ENCODE data around the gene PLA2G4B.

The PLA2G4B gene

GRCh38 chr15:41838400-41838897 lies at the start of gene PLA2G4B:
Gene PLA2G4B, plus strand, starts transcription at chr15:41838847. Its CDS starts 67 bp downstream, at chr15:41838914.
- no peak for DNase-seq

- DNase-seq: no peak
Observed at GRCh38 chr15:41789236-41789635, 49.4 kb upstream of the PLA2G4B start.

GRCh38 chr15:41789662-41790061 lies 49.0 kb upstream of the PLA2G4B start:
- DNase-seq: no peak

- no peak for DNase-seq
Observed at GRCh38 chr15:41790169-41790568, 48.5 kb upstream of the PLA2G4B start.

GRCh38 chr15:41790756-41791546 lies 47.7 kb upstream of the PLA2G4B start:
- DNase-seq: peak; percentile 56

- DNase-seq: no peak
Observed at GRCh38 chr15:41791547-41791937, 47.1 kb upstream of the PLA2G4B start.

- DNase-seq: no peak
Observed at GRCh38 chr15:41792000-41792637, 46.5 kb upstream of the PLA2G4B start.

GRCh38 chr15:41794081-41794480 lies 44.6 kb upstream of the PLA2G4B start:
- DNase-seq: no peak

- DNase-seq: no peak
Observed at GRCh38 chr15:41795996-41796856, 42.4 kb upstream of the PLA2G4B start.

- DNase-seq: no peak
Observed at GRCh38 chr15:41797201-41797944, 41.3 kb upstream of the PLA2G4B start.

GRCh38 chr15:41798607-41799487 lies 39.8 kb upstream of the PLA2G4B start:
- no peak for DNase-seq

GRCh38 chr15:41799488-41799805 lies 39.2 kb upstream of the PLA2G4B start:
- DNase-seq: no peak

- no peak for DNase-seq
Observed at GRCh38 chr15:41801185-41801584, 37.5 kb upstream of the PLA2G4B start.

GRCh38 chr15:41801850-41802455 lies 36.7 kb upstream of the PLA2G4B start:
- DNase-seq: no peak

- DNase-seq: no peak
Observed at GRCh38 chr15:41804361-41804760, 34.3 kb upstream of the PLA2G4B start.

- DNase-seq: no peak
Observed at GRCh38 chr15:41804916-41805666, 33.6 kb upstream of the PLA2G4B start.

GRCh38 chr15:41805711-41806110 lies 32.9 kb upstream of the PLA2G4B start:
- DNase-seq: no peak

GRCh38 chr15:41806291-41807181 lies 32.1 kb upstream of the PLA2G4B start:
- no peak for DNase-seq

GRCh38 chr15:41809121-41809520 lies 29.5 kb upstream of the PLA2G4B start:
- no peak for DNase-seq
